Measurements from ENCODE around the gene GJC3.

DNA sequence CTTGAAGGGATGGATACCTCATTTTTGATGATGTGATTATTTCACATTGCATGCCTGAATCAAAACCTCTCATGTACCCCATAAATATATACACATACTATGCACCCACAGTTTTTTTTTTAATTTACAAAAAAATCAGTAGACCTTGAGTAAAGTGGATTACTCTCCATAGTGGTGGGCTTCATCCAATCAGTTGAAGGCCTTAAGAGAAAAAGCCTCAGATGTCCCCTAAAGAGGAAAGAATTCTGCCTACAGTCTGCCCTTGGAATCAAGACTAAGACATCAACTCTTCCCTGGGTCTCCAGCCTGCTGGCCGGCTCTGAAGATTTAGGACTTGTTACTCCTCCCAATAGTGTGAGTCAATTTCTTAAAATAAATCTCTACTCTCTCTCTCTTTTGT lies 45.3 kb upstream of the GJC3 start:
- TF ChIP-seq, protein P1, sequence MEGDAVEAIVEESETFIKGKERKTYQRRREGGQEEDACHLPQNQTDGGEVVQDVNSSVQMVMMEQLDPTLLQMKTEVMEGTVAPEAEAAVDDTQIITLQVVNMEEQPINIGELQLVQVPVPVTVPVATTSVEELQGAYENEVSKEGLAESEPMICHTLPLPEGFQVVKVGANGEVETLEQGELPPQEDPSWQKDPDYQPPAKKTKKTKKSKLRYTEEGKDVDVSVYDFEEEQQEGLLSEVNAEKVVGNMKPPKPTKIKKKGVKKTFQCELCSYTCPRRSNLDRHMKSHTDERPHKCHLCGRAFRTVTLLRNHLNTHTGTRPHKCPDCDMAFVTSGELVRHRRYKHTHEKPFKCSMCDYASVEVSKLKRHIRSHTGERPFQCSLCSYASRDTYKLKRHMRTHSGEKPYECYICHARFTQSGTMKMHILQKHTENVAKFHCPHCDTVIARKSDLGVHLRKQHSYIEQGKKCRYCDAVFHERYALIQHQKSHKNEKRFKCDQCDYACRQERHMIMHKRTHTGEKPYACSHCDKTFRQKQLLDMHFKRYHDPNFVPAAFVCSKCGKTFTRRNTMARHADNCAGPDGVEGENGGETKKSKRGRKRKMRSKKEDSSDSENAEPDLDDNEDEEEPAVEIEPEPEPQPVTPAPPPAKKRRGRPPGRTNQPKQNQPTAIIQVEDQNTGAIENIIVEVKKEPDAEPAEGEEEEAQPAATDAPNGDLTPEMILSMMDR (IDR thresholded peaks at IDR 0.05): no peak
- TF ChIP-seq POLR2A (IDR thresholded peaks at IDR 0.05): no peak
- TF ChIP-seq POLR2AphosphoS5 (IDR thresholded peaks at IDR 0.05): no peak
